H9 (cell line): Measurements from ENCODE around the gene CERS6. TPM values are rescaled to one million over a fixed set of nuclear protein-coding genes. Genes with fewer than 3 reads are reported as not detected.
A peak's percentile ranks its signal among the peaks of the same experiment; 100 is the strongest.

Source experiments
- DNase-seq: peaks from one replicate; pipeline ENCODE4 v3.0.0-alpha.2; 2017
- H2AFZ ChIP-seq: one replicate; pipeline ENCODE4 v1.6.1; 2013; ENCODE audit warnings: mild to moderate bottlenecking, low read length, control low read depth, moderate library complexity
- H2AK5ac ChIP-seq: 2 replicates; pipeline ENCODE4 v1.6.1; 2013; ENCODE audit warnings: low read length, control low read depth, mixed read lengths; ENCODE audit not compliant: insufficient read length
- H2BK120ac ChIP-seq: one replicate; pipeline ENCODE4 v1.6.1; 2013; ENCODE audit warnings: low read depth, mild to moderate bottlenecking, low read length, control low read depth, inconsistent platforms; ENCODE audit not compliant: poor library complexity, severe bottlenecking
- H2BK12ac ChIP-seq: 2 replicates; pipeline ENCODE4 v1.6.1; 2013; ENCODE audit warnings: low read length, control low read depth, mixed read lengths, low read depth; ENCODE audit not compliant: insufficient read length
- H2BK15ac ChIP-seq: 2 replicates; pipeline ENCODE4 v1.6.1; 2013; ENCODE audit warnings: low read depth, low read length, control low read depth
- H2BK20ac ChIP-seq: one replicate; pipeline ENCODE4 v1.6.1; 2013; ENCODE audit warnings: low read depth, mild to moderate bottlenecking, low read length, control low read depth, inconsistent platforms; ENCODE audit not compliant: poor library complexity, severe bottlenecking
- H2BK5ac ChIP-seq: 2 replicates; pipeline ENCODE4 v1.6.1; 2013; ENCODE audit warnings: low read length, control low read depth, mixed read lengths; ENCODE audit not compliant: insufficient read length
- H3K14ac ChIP-seq: 2 replicates; pipeline ENCODE4 v1.6.1; 2013; ENCODE audit warnings: low read length, control low read depth; ENCODE audit not compliant: insufficient read depth
- H3K18ac ChIP-seq: 2 replicates; pipeline ENCODE4 v1.6.1; 2013; ENCODE audit warnings: low read depth, mild to moderate bottlenecking, mixed read lengths, low read length, control low read depth; ENCODE audit not compliant: insufficient read length
- H3K23ac ChIP-seq: 2 replicates; pipeline ENCODE4 v1.6.1; 2013; ENCODE audit warnings: low read length, control low read depth, mixed read lengths, low read depth; ENCODE audit not compliant: insufficient read length
- H3K23me2 ChIP-seq: 2 replicates; pipeline ENCODE4 v1.6.1; 2013; ENCODE audit warnings: low read depth, mild to moderate bottlenecking, mixed read lengths, low read length, control low read depth; ENCODE audit not compliant: insufficient read length, poor library complexity, severe bottlenecking
- H3K27ac ChIP-seq: 2 replicates; pipeline ENCODE4 v1.5.1; 2013; ENCODE audit warnings: low read length, control low read depth, mixed read lengths, low read depth; ENCODE audit not compliant: insufficient read length
- H3K27me3 ChIP-seq: 2 replicates; pipeline ENCODE4 v1.6.1; 2013; ENCODE audit warnings: low read length, control low read depth, inconsistent platforms; ENCODE audit not compliant: insufficient read depth
- H3K4ac ChIP-seq: 2 replicates; pipeline ENCODE4 v1.6.1; 2013; ENCODE audit warnings: low read depth, mild to moderate bottlenecking, control low read depth, inconsistent platforms, low read length, moderate library complexity
- H3K4me1 ChIP-seq: 2 replicates; pipeline ENCODE4 v1.6.1; 2013; ENCODE audit warnings: low read length, control low read depth, inconsistent platforms; ENCODE audit not compliant: insufficient read depth
- H3K4me2 ChIP-seq: 2 replicates; pipeline ENCODE4 v1.6.1; 2013; ENCODE audit warnings: low read length, control low read depth, mixed read lengths; ENCODE audit not compliant: insufficient read length, insufficient read depth
- H3K56ac ChIP-seq: 2 replicates; pipeline ENCODE4 v1.6.1; 2013; ENCODE audit warnings: low read depth, mild to moderate bottlenecking, mixed read lengths, low read length, control low read depth; ENCODE audit not compliant: insufficient read length
- H3K79me1 ChIP-seq: 2 replicates; pipeline ENCODE4 v1.6.1; 2013; ENCODE audit warnings: low read depth, mild to moderate bottlenecking, moderate library complexity, low read length, control low read depth, inconsistent platforms; ENCODE audit not compliant: insufficient read depth, poor library complexity, severe bottlenecking
- H3K79me2 ChIP-seq: 2 replicates; pipeline ENCODE4 v1.6.1; 2013; ENCODE audit warnings: low read length, control low read depth, inconsistent platforms; ENCODE audit not compliant: insufficient read depth
- H3K9ac ChIP-seq: 2 replicates; pipeline ENCODE4 v1.6.1; 2013; ENCODE audit warnings: low read length, control low read depth, mixed read lengths; ENCODE audit not compliant: insufficient read length; ENCODE audit errors: extremely low read depth
- H3K9me3 ChIP-seq: one replicate; pipeline ENCODE4 v1.6.1; 2013; ENCODE audit warnings: low read depth, low read length, inconsistent platforms; ENCODE audit not compliant: control insufficient read depth
- H3T11ph ChIP-seq: one replicate; pipeline ENCODE4 v1.6.1; 2013; ENCODE audit warnings: mild to moderate bottlenecking, low read length, control low read depth, inconsistent platforms
- H4K20me1 ChIP-seq: one replicate; pipeline ENCODE4 v1.6.1; 2013; ENCODE audit not compliant: control insufficient read depth, insufficient read length, insufficient read depth
- H4K5ac ChIP-seq: 2 replicates; pipeline ENCODE4 v1.6.1; 2013; ENCODE audit warnings: low read depth, mild to moderate bottlenecking, mixed read lengths, low read length, control low read depth; ENCODE audit not compliant: insufficient read length
- H4K8ac ChIP-seq: replicated peaks from 2 replicates; pipeline ENCODE4 v1.6.1; 2013; ENCODE audit warnings: low read length, control low read depth, mixed read lengths, low read depth; ENCODE audit not compliant: insufficient read length
- H4K91ac ChIP-seq: 2 replicates; pipeline ENCODE4 v1.6.1; 2013; ENCODE audit warnings: low read depth, mild to moderate bottlenecking, moderate library complexity, mixed read lengths, low read length, control low read depth; ENCODE audit not compliant: insufficient read length
- H3K27ac Mint-ChIP-seq, 3 experiments: 2 replicates in 2 of 3; 3 replicates in 1 of 3; pipeline ENCODE4 v1.8.0; 2020 to 2021; ENCODE audit warnings: mixed read lengths in 3 of 3, mild to moderate bottlenecking in 1 of 3, moderate library complexity in 1 of 3
- H3K27me3 Mint-ChIP-seq: 2 replicates; pipeline ENCODE4 v1.8.0; 2021; ENCODE audit warnings: low read depth, mild to moderate bottlenecking, moderate library complexity, mixed read lengths
- H3K36me3 Mint-ChIP-seq, 3 experiments: 2 replicates in 2 of 3; 3 replicates in 1 of 3; pipeline ENCODE4 v1.8.0; 2020 to 2021; ENCODE audit warnings: low read depth in 3 of 3, mixed read lengths in 3 of 3; ENCODE audit not compliant: insufficient read depth in 1 of 3
- H3K4me1 Mint-ChIP-seq, 2 experiments: 2 replicates each; pipeline ENCODE4 v1.8.0; 2020; ENCODE audit warnings: mixed read lengths in 2 of 2
- H3K4me3 Mint-ChIP-seq, 2 experiments: 2 replicates in 1 of 2; 3 replicates in 1 of 2; pipeline ENCODE4 v1.8.0; 2020 to 2021; ENCODE audit warnings: mild to moderate bottlenecking in 2 of 2, mixed read lengths in 2 of 2, moderate library complexity in 1 of 2
- H3K9me3 Mint-ChIP-seq, 2 experiments: 2 replicates in 1 of 2; 3 replicates in 1 of 2; pipeline ENCODE4 v1.8.0; 2020; ENCODE audit warnings: mild to moderate bottlenecking in 2 of 2, mixed read lengths in 2 of 2, moderate library complexity in 1 of 2
- WGBS: extraction: QIAGEN DNeasy Blood & Tissue Kit; methylation state at CpG from one replicate; pipeline ENCODE4 v1.1.7; 2013; ENCODE audit warnings: missing lambda C conversion rate, low lambda C conversion rate, mixed read lengths; ENCODE audit not compliant: insufficient read length; ENCODE audit errors: extremely low coverage; 5-methylcytosine and 5-hydroxymethylcytosine counted together
- total RNA-seq: library from RNA; stranded (reverse); gene quantifications from 2 replicates; pipeline ENCODE4 v1.2.1, GENCODE V29; 2021
- TF ChIP-seq, protein P1 (sequence below): fragments of 200-600 bp; sonication (generic); conservative IDR thresholded peaks from 3 replicates; pipeline ENCODE4 v1.8.0; 2021; ENCODE audit warnings: antibody characterized with exemption, mild to moderate bottlenecking

CERS6 gene
- total RNA-seq, 1 experiment from 2014 or later, result 17.7 TPM

DNA sequence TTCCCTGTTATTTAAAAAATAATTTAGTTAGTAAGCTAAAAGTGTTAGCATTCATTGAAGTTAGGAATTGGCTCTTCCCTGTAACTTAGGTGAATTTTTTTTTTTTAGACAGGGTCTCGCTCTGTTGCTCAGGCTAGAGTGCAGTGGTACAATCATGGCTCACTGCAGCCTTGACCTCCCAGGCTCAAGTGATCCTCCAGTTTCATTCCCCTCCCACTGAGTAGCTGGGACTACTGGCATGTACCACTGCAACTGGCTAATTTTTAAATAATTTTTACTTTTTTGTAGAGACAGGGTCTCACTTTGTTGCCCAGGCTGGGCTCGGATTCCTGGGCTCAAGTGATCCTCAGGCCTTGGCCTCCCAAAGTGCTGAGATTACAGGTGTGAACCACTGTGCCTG, 66.4 kb downstream of the CERS6 start:
- DNase-seq, result no peak
- H3K23ac ChIP-seq, result no peak overlapping the region
- no peak overlapping the region for H2BK20ac ChIP-seq
- H3K18ac ChIP-seq, result no peak overlapping the region
- TF ChIP-seq, protein P1, sequence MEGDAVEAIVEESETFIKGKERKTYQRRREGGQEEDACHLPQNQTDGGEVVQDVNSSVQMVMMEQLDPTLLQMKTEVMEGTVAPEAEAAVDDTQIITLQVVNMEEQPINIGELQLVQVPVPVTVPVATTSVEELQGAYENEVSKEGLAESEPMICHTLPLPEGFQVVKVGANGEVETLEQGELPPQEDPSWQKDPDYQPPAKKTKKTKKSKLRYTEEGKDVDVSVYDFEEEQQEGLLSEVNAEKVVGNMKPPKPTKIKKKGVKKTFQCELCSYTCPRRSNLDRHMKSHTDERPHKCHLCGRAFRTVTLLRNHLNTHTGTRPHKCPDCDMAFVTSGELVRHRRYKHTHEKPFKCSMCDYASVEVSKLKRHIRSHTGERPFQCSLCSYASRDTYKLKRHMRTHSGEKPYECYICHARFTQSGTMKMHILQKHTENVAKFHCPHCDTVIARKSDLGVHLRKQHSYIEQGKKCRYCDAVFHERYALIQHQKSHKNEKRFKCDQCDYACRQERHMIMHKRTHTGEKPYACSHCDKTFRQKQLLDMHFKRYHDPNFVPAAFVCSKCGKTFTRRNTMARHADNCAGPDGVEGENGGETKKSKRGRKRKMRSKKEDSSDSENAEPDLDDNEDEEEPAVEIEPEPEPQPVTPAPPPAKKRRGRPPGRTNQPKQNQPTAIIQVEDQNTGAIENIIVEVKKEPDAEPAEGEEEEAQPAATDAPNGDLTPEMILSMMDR, result no peak
- H4K91ac ChIP-seq, result no peak overlapping the region
- no peak overlapping the region for H2BK15ac ChIP-seq
- H4K8ac ChIP-seq, result no peak overlapping the region
- H2AK5ac ChIP-seq, result no peak overlapping the region
- no peak overlapping the region for H2BK5ac ChIP-seq
- no peaks in the 10 kb centered on the region for H3K9me3 ChIP-seq
- no peak overlapping the region for H2BK120ac ChIP-seq
- H3K4me1 Mint-ChIP-seq, result peaks cover 45 to 54% of the 10 kb centered on the region in 2 experiments
- H3K27ac Mint-ChIP-seq, result peak overlapping the region in 1 of 3 experiments; percentile 38; a peak in 1 of 7 replicates
- H2BK12ac ChIP-seq, result no peak overlapping the region
- H3K4me2 ChIP-seq, result no peak overlapping the region
- H3K79me1 ChIP-seq, result peaks cover 5% of the 10 kb centered on the region
- H3K4me3 Mint-ChIP-seq, result no peak overlapping the region
- WGBS, result no CpG with 5 or more reads among the region's 2 CpGs
- no peak overlapping the region for H4K5ac ChIP-seq
- H3K27me3 Mint-ChIP-seq, result no peaks in the 10 kb centered on the region
- H3T11ph ChIP-seq, result no peak overlapping the region
- H3K9me3 Mint-ChIP-seq, result no peaks in the 10 kb centered on the region
- H3K27me3 ChIP-seq, result no peaks in the 10 kb centered on the region
- H3K14ac ChIP-seq, result no peak overlapping the region
- H3K79me2 ChIP-seq, result peaks cover 11% of the 10 kb centered on the region; the same call in 1 of the 2 replicates
- H3K4ac ChIP-seq, result no peak overlapping the region
- H3K27ac ChIP-seq, result no peak overlapping the region
- H3K9ac ChIP-seq, result no peak overlapping the region
- peaks cover 0 to 4% (median 0%) of the 10 kb centered on the region in 3 experiments; a peak in 1 of 7 replicates for H3K36me3 Mint-ChIP-seq
- peaks cover 10% of the 10 kb centered on the region; the same call in 1 of the 2 replicates for H3K4me1 ChIP-seq
- H4K20me1 ChIP-seq, result no peaks in the 10 kb centered on the region
- no peak overlapping the region for H3K56ac ChIP-seq
- no peak overlapping the region for H2AFZ ChIP-seq
- no peaks in the 10 kb centered on the region for H3K23me2 ChIP-seq
